Limb (tissue), 2 donors: Measurements from ENCODE around the gene CBLC.
"Not testable (repeated sequence)": the region's sequence is repeated elsewhere in the genome, so short reads cannot be mapped to it uniquely, and the experiment has no call there.

Experiments
- DNase-seq, 2 donors: peaks; one replicate each; pipeline ENCODE4 v3.0.0-alpha.2; 2016; ENCODE audit errors: extremely low spot score in 2 of 2

Gene CBLC

DNA sequence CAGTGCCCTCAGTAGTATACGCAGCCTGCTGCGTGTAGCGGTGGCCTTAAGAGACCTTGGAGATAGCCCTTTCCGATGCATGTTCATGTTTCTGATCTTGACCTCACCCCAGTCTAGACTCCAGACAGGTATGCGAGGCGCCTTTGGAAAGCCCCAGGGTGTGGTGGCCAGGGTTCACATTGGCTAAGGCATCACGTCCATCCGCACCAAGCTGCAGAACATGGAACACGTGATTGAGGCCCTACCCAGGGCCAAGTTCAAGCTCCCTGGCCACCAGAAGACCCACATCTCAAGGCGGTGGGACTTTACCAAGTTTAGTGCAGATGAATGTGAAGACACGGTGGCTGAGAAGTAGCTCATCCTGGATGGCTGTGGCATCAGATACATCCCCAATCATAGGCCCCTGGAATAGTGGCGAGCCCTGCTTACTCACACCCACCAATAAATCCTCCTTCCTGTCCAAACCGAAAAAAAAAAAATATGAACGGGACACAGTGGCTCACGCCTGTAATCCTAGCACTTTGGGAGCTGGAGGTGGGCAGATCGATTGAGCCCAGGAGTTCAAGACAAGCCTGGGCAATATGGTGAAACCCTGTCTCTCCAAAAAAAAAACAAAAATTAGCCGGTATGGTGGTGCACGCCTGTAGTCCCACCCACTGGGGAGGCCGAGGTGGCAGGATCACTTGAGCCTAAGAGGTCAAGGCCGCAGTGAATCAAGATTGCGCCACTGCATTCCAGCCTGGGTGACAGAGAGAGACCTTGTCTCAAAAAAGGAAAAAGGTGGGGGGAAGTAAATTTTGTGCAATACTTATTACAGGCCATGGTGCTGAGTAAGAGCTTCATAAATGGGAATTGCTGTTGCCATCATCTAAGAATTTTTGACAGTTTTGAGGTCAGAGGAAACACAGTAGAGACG is 12.4 kb upstream of the CBLC start:
- DNase-seq = no peak

GRCh38 chr19:44765949-44766335 is 11.7 kb upstream of the CBLC start:
- no peak for DNase-seq

GRCh38 chr19:44767295-44768180 is 10.2 kb upstream of the CBLC start:
- no peak for DNase-seq

DNA sequence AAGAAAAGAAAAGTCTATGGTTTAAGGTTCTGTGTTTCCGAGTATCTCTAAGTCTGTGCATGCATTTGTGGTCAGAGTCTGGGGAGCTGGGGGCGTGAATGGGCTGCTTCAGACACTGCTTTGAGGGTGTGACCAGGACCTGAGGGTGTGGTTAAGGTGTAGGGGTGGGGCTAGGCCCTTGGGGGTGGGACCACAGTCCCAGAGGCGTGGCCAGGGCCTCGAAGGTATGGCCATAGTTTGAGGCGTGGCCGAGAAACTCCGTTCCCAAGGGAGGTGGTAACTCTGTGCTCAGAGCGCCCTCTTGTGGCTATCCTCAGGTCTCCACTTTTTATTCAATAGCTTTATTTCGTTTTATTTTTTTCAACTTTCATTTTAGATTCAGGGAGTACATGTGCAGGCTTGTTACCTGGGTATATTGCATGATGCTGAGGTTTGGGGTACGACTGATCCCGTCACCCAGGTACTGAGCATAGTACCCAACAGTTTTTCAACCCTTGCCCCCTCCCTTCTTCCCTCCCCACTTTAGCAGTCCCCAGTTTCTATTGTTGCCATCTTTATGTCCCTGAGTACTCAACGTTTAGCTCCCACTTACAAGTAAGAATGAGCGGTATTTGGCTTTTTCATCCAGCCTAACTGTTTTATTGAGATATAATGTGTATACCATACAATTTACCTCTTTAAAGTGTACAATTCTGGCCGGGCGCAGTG is 7.0 kb upstream of the CBLC start:
- peak; percentile 67 to 83 for DNase-seq

DNA sequence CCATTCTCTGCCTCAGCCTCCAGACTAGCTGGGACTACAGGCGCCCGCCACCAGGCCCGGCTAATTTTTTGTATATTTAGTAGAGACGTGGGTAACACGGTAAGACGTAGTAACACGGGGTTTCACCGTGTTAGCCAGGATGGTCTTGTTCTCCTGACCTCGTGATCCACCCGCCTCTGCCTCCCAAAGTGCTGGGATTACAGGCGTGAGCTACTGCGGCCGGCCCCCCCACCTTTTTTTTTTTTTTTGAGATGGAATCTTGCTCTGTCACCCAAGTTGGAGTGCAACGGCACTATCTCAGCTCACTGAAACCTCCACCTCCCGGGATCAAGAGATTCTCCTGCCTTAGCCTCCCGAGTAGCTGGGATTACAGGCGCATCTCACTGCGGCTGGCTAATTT is 5.5 kb upstream of the CBLC start:
- DNase-seq = not testable (repeated sequence)

GRCh38 chr19:44772959-44773358 is 4.7 kb upstream of the CBLC start:
- peak in 1 of 2 donors; percentile 51 for DNase-seq

GRCh38 chr19:44775676-44776240 is 1.9 kb upstream of the CBLC start:
- DNase-seq = no peak

GRCh38 chr19:44776402-44777096 is 1.1 kb upstream of the CBLC start:
- no peak for DNase-seq

DNA sequence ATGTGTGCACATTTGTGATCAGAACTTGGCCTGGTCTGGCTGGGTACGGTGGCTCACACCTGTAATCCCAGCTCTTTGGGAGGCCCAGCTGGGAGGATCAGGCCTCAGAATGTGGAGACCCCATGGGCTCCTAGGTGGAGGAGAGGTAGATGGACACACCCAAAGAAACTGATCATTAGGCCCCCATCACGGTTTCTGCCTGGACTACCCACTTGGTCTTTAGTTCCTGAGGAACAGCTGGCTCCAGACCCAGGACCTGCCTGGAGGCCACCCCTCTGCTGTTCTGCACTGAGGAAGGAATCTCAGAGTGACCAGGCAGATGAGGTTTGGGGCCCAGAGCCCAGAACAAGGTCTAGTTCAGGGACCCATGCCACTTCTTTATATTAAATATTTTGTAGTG is 1.5 kb downstream of the CBLC start:
- no peak for DNase-seq

- DNase-seq = not testable (repeated sequence)
Observed at GRCh38 chr19:44781694-44782093, 4.0 kb downstream of the CBLC start.

DNA sequence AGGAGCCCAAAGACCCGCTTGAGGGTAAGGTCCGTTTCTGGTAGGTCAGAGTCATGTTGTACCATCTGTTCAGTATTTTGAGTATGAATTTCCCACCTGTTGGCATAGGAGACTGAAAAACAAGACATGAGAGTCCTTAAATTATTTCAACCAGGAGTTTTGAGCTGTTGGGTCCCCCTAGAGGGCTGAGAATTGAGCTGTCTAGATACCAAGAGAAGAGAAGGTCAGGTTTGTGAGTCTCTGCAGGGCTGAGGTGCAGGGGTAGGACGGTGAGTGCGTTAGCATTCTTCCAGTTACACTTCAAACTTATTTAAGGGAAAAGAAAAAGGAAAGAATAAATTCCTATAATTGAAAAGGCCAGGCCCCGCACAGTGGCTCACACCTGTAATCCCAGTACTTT is 5.0 kb downstream of the CBLC start:
- DNase-seq = no peak

- no peak for DNase-seq
Observed at GRCh38 chr19:44783545-44783944, 5.9 kb downstream of the CBLC start.

DNA sequence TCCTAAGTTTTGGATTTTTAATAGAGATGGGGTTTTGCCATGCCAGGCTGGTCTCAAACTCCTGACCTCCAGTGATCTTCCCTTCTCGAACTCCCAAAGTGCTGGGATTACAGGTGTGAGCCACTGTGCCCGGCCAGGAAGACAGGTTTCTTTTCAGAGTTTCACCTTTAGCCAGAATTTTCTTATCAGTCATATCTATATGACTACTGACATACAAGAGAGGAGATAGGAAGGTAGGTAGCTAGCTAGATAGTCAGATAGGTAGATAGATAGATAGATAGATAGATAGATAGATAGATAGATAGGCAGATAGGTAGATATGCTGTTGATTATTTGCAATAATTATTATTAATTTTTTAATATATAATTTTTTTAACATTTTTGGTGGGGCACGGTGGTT is 7.6 kb downstream of the CBLC start:
- DNase-seq = no peak

- DNase-seq = no peak
Observed at GRCh38 chr19:44785993-44786392, 8.3 kb downstream of the CBLC start.

DNA sequence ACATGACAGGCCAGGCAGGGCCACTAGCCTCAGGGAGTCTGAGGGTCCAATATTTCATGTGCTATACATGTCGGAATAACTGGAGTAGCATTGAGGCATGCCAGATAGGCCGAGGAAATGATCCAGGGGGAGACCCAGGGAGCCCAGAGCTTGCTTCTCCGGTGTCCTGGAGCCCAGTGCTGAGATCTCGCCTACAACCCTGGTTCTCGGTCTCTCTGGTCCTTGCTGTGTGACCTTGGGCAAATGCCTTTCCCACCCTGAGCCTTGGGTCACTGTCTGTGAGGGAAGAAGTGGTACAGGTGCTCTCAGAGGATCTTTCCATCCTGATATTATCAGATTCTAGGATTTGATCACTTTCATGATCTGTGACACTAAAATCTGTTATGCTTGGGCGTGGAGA is 11.3 kb downstream of the CBLC start:
- DNase-seq = no peak

DNA sequence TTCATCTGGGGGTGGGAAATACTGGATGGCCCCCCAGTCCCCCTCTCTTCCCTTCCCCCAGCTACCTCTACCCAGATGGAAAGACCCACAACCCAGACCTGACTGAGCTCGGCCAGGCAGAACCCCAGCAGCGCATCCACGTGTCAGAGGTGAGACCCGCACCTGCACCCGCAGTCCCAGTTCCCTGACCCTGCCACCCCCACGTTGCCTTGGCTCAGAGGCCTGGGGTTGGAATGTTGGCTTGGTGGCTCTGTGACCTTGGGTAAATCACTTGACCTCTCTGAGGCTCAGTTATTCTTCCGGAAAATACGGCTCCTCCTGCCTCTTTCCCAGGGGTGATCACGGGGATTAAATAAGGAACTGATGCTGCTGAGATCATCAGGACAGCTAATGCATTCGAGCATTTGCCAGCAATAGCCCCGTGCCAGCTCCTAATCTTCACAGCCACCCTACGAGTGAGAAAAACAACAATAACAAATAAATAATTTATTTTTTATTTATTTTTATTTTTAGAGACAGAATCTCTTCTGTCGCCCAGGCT is 12.3 kb downstream of the CBLC start:
- DNase-seq = no peak

DNA sequence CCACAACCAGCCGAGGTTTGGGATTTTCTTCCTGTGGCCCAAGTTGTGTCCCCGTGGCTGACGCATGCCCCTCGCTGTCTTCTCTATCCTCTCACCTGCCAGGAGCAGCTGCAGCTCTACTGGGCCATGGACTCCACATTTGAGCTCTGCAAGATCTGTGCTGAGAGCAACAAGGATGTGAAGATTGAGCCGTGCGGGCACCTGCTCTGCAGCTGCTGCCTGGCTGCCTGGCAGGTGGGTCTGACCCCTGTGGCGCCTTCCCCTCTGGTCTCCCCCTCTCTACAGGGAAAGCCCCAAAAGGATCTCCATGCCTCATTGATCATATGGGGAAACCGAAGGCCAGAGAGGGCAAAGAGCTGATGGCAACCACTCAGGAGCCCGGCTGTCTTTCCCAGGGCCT is 14.6 kb downstream of the CBLC start:
- DNase-seq = no peak

GRCh38 chr19:44794610-44795009 is 16.9 kb downstream of the CBLC start:
- DNase-seq = no peak

- no peak for DNase-seq
Observed at GRCh38 chr19:44795398-44795987, 17.8 kb downstream of the CBLC start.

DNA sequence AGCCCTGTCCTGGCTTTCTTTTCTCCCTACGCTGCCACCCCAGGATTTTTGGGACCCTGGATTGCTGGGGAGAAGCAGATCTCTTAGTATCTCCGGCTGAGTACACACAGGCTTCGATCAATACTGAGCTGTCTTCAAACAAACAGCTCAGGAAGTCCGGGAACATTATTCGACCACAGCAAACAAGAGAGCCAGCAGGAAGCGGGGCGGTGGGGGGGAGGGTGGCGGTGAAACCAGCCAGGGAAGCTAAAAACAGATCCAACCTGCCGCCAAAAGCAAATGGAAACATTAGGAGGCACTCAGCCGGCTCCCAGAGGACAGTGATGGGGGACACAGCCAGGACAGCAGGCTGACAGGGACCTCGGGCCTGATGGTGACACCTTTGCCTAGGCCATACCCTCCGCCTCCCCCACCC is 19.0 kb downstream of the CBLC start:
- DNase-seq = no peak
